Activated CD4-positive, CD25-positive, alpha-beta regulatory T cell treated with anti-CD3 and anti-CD28 coated beads, Interleukin-2, amount 50 U/mL, for 24 hours (primary cell): Measurements from ENCODE around the gene UFSP2.

Experiments
- ATAC-seq, 2 donors: fragments of 150-1000 bp; cut with Tn5 transposase; one replicate each; pipeline ENCODE4 v1.10.0; 2021; ENCODE audit warnings: mild to moderate bottlenecking in 1 of 2, moderate library complexity in 1 of 2

UFSP2 gene

GRCh38 chr4:185426960-185427688 is 1.4 kb upstream of the UFSP2 start:
- no peak for ATAC-seq

- peak in 1 of 2 donors; percentile 0 for ATAC-seq
Observed at GRCh38 chr4:185424905-185425646, 688 bp downstream of the UFSP2 start.

GRCh38 chr4:185421366-185422124 is 4.2 kb downstream of the UFSP2 start:
- ATAC-seq = no peak

- ATAC-seq = no peak
Observed at GRCh38 chr4:185416955-185417354, 8.8 kb downstream of the UFSP2 start.

GRCh38 chr4:185412412-185412811 is 13.4 kb downstream of the UFSP2 start:
- ATAC-seq = no peak

GRCh38 chr4:185411849-185412248 is 13.9 kb downstream of the UFSP2 start:
- ATAC-seq = no peak

GRCh38 chr4:185408432-185408831 is 17.3 kb downstream of the UFSP2 start:
- ATAC-seq = no peak

- no peak for ATAC-seq
Observed at GRCh38 chr4:185405296-185405999, 20.3 kb downstream of the UFSP2 start.

GRCh38 chr4:185404031-185404430 is 21.7 kb downstream of the UFSP2 start:
- no peak for ATAC-seq

GRCh38 chr4:185399466-185399865 is 26.3 kb downstream of the UFSP2 start:
- no peak for ATAC-seq

- no peak for ATAC-seq
Observed at GRCh38 chr4:185398618-185399017, 27.1 kb downstream of the UFSP2 start.

- ATAC-seq = no peak
Observed at GRCh38 chr4:185396724-185397385, 28.9 kb downstream of the UFSP2 start, which contains the start of gene ANKRD37. Gene ANKRD37, plus strand, starts transcription at chr4:185396841. Its CDS starts 83 bp downstream, at chr4:185396924.

GRCh38 chr4:185395956-185396723 is 29.6 kb downstream of the UFSP2 start:
- ATAC-seq = peak; percentile 82 to 84

- ATAC-seq = no peak
Observed at GRCh38 chr4:185395238-185395955, 30.4 kb downstream of the UFSP2 start, which contains the start of gene LRP2BP. Gene LRP2BP, minus strand, starts transcription at chr4:185395924. Its CDS starts 17,738 bp downstream, at chr4:185378186.

GRCh38 chr4:185394568-185395237 is 31.1 kb downstream of the UFSP2 start:
- peak; percentile 70 for ATAC-seq

- no peak for ATAC-seq
Observed at GRCh38 chr4:185392156-185392555, 33.6 kb downstream of the UFSP2 start.

GRCh38 chr4:185390941-185391340 is 34.8 kb downstream of the UFSP2 start:
- no peak for ATAC-seq

- no peak for ATAC-seq
Observed at GRCh38 chr4:185387957-185388356, 37.8 kb downstream of the UFSP2 start.

GRCh38 chr4:185384930-185385331 is 40.8 kb downstream of the UFSP2 start:
- no peak for ATAC-seq

- no peak for ATAC-seq
Observed at GRCh38 chr4:185384061-185384460, 41.7 kb downstream of the UFSP2 start.
